OCI-LY3 (cell line): ENCODE results near the gene C1RL.

Experiments
- H2AFZ ChIP-seq: fragments of 200-600, 300-600 bp; shearing (Covaris generic); 2 replicates; pipeline ENCODE4 v1.6.0; 2014; ENCODE audit warnings: antibody characterized with exemption, low read depth, low read length
- H3K27ac ChIP-seq: fragments of 200-600, 300-600 bp; sonication (generic); 2 replicates; pipeline ENCODE4 v1.5.1; 2014; ENCODE audit warnings: mild to moderate bottlenecking, low read length, moderate library complexity, mixed read lengths
- H3K27me3 ChIP-seq: fragments of 200-600, 300-600 bp; sonication (generic); 2 replicates; pipeline ENCODE4 v1.6.1; 2014; ENCODE audit warnings: low read depth, low read length, mixed read lengths
- H3K36me3 ChIP-seq: fragments of 200-600, 300-600 bp; sonication (generic); replicated peaks from 2 replicates; pipeline ENCODE3; 2014; ENCODE audit warnings: low read depth, low read length, mixed read lengths
- H3K4me1 ChIP-seq: fragments of 300-600, 200-600 bp; sonication (generic); 2 replicates; pipeline ENCODE4 v1.6.1; 2014; ENCODE audit warnings: low read length, mixed read lengths
- H3K4me2 ChIP-seq: fragments of 200-600, 300-600 bp; sonication (generic); 2 replicates; pipeline ENCODE4 v1.6.1; 2014; ENCODE audit warnings: low read length, mixed read lengths
- H3K4me3 ChIP-seq: fragments of 300-600, 200-600 bp; sonication (generic); 2 replicates; pipeline ENCODE4 v1.5.1; 2014; ENCODE audit warnings: antibody characterized with exemption, mild to moderate bottlenecking, low read length, moderate library complexity
- H3K79me2 ChIP-seq: fragments of 300-600, 200-600 bp; shearing (Covaris generic); 2 replicates; pipeline ENCODE4 v1.6.1; 2014; ENCODE audit warnings: mild to moderate bottlenecking, low read length, mixed read lengths
- H3K9ac ChIP-seq: fragments of 300-600, 200-600 bp; shearing (Covaris generic); 2 replicates; pipeline ENCODE4 v1.6.0; 2014; ENCODE audit warnings: mild to moderate bottlenecking, low read length, moderate library complexity
- H3K9me3 ChIP-seq: fragments of 200-600, 300-600 bp; shearing (Covaris generic); 2 replicates; pipeline ENCODE4 v1.6.1; 2014; ENCODE audit warnings: low read length, mixed read lengths; ENCODE audit not compliant: insufficient read depth
- H4K20me1 ChIP-seq: fragments of 200-600, 300-600 bp; sonication (generic); 2 replicates; pipeline ENCODE4 v1.6.1; 2016; ENCODE audit warnings: low read length, mixed read lengths; ENCODE audit not compliant: insufficient read depth
- CTCF ChIP-seq: fragments of 200-600, 300-600 bp; sonication (generic); IDR thresholded peaks from 2 replicates; pipeline ENCODE4 v1.5.1; 2014; ENCODE audit warnings: antibody characterized with exemption, low read length, low read depth
- EZH2phosphoT487 ChIP-seq: fragments of 200-600 bp; shearing (Covaris generic); IDR thresholded peaks from 2 replicates; pipeline ENCODE4 v1.6.1; 2018; ENCODE audit warnings: antibody characterized with exemption, mixed run types, low read depth

C1RL gene

GRCh38 chr12:7089196-7089871 is 19.7 kb downstream of the C1RL start:
- Histone ChIP-seq H3K9me3 (no peaks in the 10 kb centered on the region), H3K4me3 (no peak overlapping the region), H3K9ac (no peak overlapping the region), H3K36me3 (no peaks in the 10 kb centered on the region), H3K27ac (no peak overlapping the region), H3K4me1 (no peaks in the 10 kb centered on the region), H4K20me1 (no peaks in the 10 kb centered on the region), H3K27me3 (no peaks in the 10 kb centered on the region), H3K4me2 (no peak overlapping the region), H2AFZ (no peak overlapping the region), H3K79me2 (no peaks in the 10 kb centered on the region)
- TF ChIP-seq CTCF (no peak), EZH2phosphoT487 (no peak)

GRCh38 chr12:7083125-7083524 is 25.9 kb downstream of the C1RL start:
- Histone ChIP-seq H3K79me2 (no peaks in the 10 kb centered on the region), H3K27ac (no peak overlapping the region), H3K27me3 (no peaks in the 10 kb centered on the region), H3K9ac (no peak overlapping the region), H3K4me3 (no peak overlapping the region), H3K9me3 (0 out of 2 replicates have a peak, but pooled peaks cover 2% of the 10 kb centered on the region), H3K4me1 (no peaks in the 10 kb centered on the region), H3K4me2 (no peak overlapping the region), H3K36me3 (no peaks in the 10 kb centered on the region), H2AFZ (no peak overlapping the region), H4K20me1 (no peaks in the 10 kb centered on the region)
- TF ChIP-seq CTCF (no peak), EZH2phosphoT487 (no peak)

- TF ChIP-seq EZH2phosphoT487, result no peak
- TF ChIP-seq CTCF, result no peak
- H3K4me2 ChIP-seq, result no peak overlapping the region
These were observed 28.0 kb downstream of the C1RL start for GRCh38 chr12:7081037-7081436.

GRCh38 chr12:7079826-7080125 is 29.2 kb downstream of the C1RL start:
- H3K9me3 ChIP-seq, result 0 out of 2 replicates have a peak, but pooled peaks cover 2% of the 10 kb centered on the region
- H3K79me2 ChIP-seq, result no peaks in the 10 kb centered on the region
- H3K4me1 ChIP-seq, result no peaks in the 10 kb centered on the region
- H4K20me1 ChIP-seq, result no peaks in the 10 kb centered on the region
- H3K27me3 ChIP-seq, result no peaks in the 10 kb centered on the region
- H3K36me3 ChIP-seq, result no peaks in the 10 kb centered on the region
- H3K27ac ChIP-seq, result no peak overlapping the region
- H3K4me2 ChIP-seq, result no peak overlapping the region
- no peak overlapping the region for H3K4me3 ChIP-seq
- H2AFZ ChIP-seq, result no peak overlapping the region
- no peak overlapping the region for H3K9ac ChIP-seq
- TF ChIP-seq EZH2phosphoT487, result no peak
- TF ChIP-seq CTCF, result no peak

More at GRCh38 chr12:7081037-7081436, 28.0 kb downstream of the C1RL start:
- Histone ChIP-seq H3K4me1 (no peaks in the 10 kb centered on the region), H3K27ac (no peak overlapping the region), H3K79me2 (no peaks in the 10 kb centered on the region), H2AFZ (no peak overlapping the region), H4K20me1 (no peaks in the 10 kb centered on the region), H3K4me3 (no peak overlapping the region), H3K36me3 (no peaks in the 10 kb centered on the region), H3K9ac (no peak overlapping the region), H3K27me3 (no peaks in the 10 kb centered on the region), H3K9me3 (0 out of 2 replicates have a peak, but pooled peaks cover 2% of the 10 kb centered on the region)
